K562 (cell line): ENCODE results near the gene PLEKHA8. TPM values are rescaled to one million over a fixed set of nuclear protein-coding genes. Genes with fewer than 3 reads are reported as not detected.

ENCODE experiments used
- ATAC-seq: fragments of 200-7000 bp; cut with Tn5 transposase; 3 replicates; pipeline ENCODE4 v1.9.1; 2020; ENCODE audit warnings: moderate library complexity
- BruUV-seq: library from RNA; stranded (reverse); fragments of 400-500 nt; replicated peaks from 2 replicates; lab custom pipeline; 2021; lab: Mats Ljungman, UMichigan
- CTCF ChIA-PET: fragments of 300-600 bp; formaldehyde crosslinking; extraction: SDS; loops from one replicate; lab custom pipeline; 2021; ENCODE audit warnings: low intra/inter-chr PET ratio; lab: Yijun Ruan, JAX
- POLR2A ChIA-PET: fragments of 300-600, 350-650 bp; sonication (Branson Sonifier 250); formaldehyde crosslinking; extraction: SDS; loops from one replicate; lab custom pipeline; 2021; ENCODE audit warnings: antibody characterized with exemption, inconsistent platforms; lab: Yijun Ruan, JAX
- DNase-seq, 4 experiments: peaks; one replicate each; pipeline versions ENCODE4 v3.0.0 to v3.0.0-alpha.2; 2011 to 2018; ENCODE audit warnings: low spot score in 3 of 4, mixed read lengths in 3 of 4; ENCODE audit errors: extremely low read depth in 1 of 4
- FAIRE-seq: peaks from 2 replicates; lab custom pipeline; 2011; peaks lifted over from hg19 to GRCh38; lab: Jason Lieb, UNC
- H2AFZ ChIP-seq: 2 replicates; pipeline ENCODE4 v1.6.0; 2011; ENCODE audit warnings: low read depth, low read length, control low read depth, inconsistent platforms
- H3K27ac ChIP-seq: fragments of 200-600 bp; 3 replicates; pipeline ENCODE4 v1.8.0; 2011; ENCODE audit warnings: low read depth, mild to moderate bottlenecking, control low read depth, inconsistent platforms, low read length, moderate library complexity, mixed read lengths; ENCODE audit errors: extremely low read depth
- H3K27me3 ChIP-seq, 2 experiments: fragments of 300-600 bp in 1 of 2; 2 replicates in 1 of 2; 3 replicates in 1 of 2; pipeline versions ENCODE4 v1.6.0 to v1.8.0; 2011; ENCODE audit warnings: inconsistent platforms in 2 of 2, low read length in 2 of 2, mild to moderate bottlenecking in 1 of 2, mixed read lengths in 1 of 2, moderate library complexity in 1 of 2; ENCODE audit not compliant: control insufficient read depth in 2 of 2, insufficient read depth in 2 of 2
- H3K36me3 ChIP-seq: fragments of 300-600 bp; 3 replicates; pipeline ENCODE4 v1.8.0; 2011; ENCODE audit warnings: mild to moderate bottlenecking, low read length, inconsistent platforms; ENCODE audit not compliant: control insufficient read depth, insufficient read depth
- H3K4me1 ChIP-seq, 2 experiments: fragments of 200-600 bp in 1 of 2; replicated peaks in 1 of 2; 2 replicates in 1 of 2; 3 replicates in 1 of 2; pipeline versions ENCODE4 v1.5.1 to v1.8.0; 2011; ENCODE audit warnings: inconsistent platforms in 2 of 2, low read length in 2 of 2, mild to moderate bottlenecking in 1 of 2, mixed read lengths in 1 of 2, moderate library complexity in 1 of 2; ENCODE audit not compliant: control insufficient read depth in 2 of 2, insufficient read depth in 2 of 2
- H3K4me2 ChIP-seq: 2 replicates; pipeline ENCODE4 v1.6.1; 2011; ENCODE audit warnings: low read length, control low read depth, inconsistent platforms, mixed read lengths; ENCODE audit not compliant: insufficient read depth
- H3K4me3 ChIP-seq: fragments of 200-600 bp; sonication (generic), shearing (Covaris generic); 2 replicates; pipeline ENCODE4 v1.5.1; 2016; ENCODE audit warnings: control low read depth, inconsistent platforms
- H3K79me2 ChIP-seq: fragments of 200-600 bp; 3 replicates; pipeline ENCODE4 v1.8.0; 2011; ENCODE audit warnings: low read length, inconsistent platforms; ENCODE audit not compliant: control insufficient read depth, insufficient read depth
- H3K9ac ChIP-seq, 2 experiments: 2 replicates each; pipeline versions ENCODE4 v1.6.0 to v1.6.1; 2011; ENCODE audit warnings: low read depth in 2 of 2, low read length in 2 of 2, control low read depth in 1 of 2, inconsistent platforms in 1 of 2, mild to moderate bottlenecking in 1 of 2, mixed read lengths in 1 of 2; ENCODE audit not compliant: insufficient read depth in 1 of 2
- H3K9me1 ChIP-seq: one replicate; pipeline ENCODE4 v1.6.0; 2011; ENCODE audit warnings: inconsistent platforms, mild to moderate bottlenecking, low read length, moderate library complexity; ENCODE audit not compliant: control insufficient read depth, insufficient read depth
- H3K9me3 ChIP-seq: replicated peaks from 2 replicates; pipeline ENCODE4 v1.5.1; 2011; ENCODE audit warnings: low read depth, low read length, inconsistent platforms; ENCODE audit not compliant: control insufficient read depth, insufficient read depth
- H4K20me1 ChIP-seq: replicated peaks from 2 replicates; pipeline ENCODE4 v1.6.1; 2011; ENCODE audit warnings: low read length, inconsistent platforms, mixed read lengths; ENCODE audit not compliant: control insufficient read depth, insufficient read depth
- ARID4B ChIP-seq: sonication (generic); formaldehyde crosslinking; IDR thresholded peaks from 2 replicates; pipeline ENCODE4 v1.8.0; 2022; ENCODE audit warnings: mild to moderate bottlenecking, missing genetic modification reagents
- ATF3 ChIP-seq, 2 experiments: fragments of 450-650 bp in 1 of 2; sonication (generic) in 1 of 2; formaldehyde crosslinking in 1 of 2; IDR thresholded peaks in 1 of 2; conservative IDR thresholded peaks in 1 of 2; 2 replicates each; pipeline versions ENCODE4 v1.6.1 to v1.8.1; 2016 to 2023; ENCODE audit warnings: mild to moderate bottlenecking in 2 of 2, moderate library complexity in 2 of 2, inconsistent platforms in 1 of 2, missing genetic modification reagents in 1 of 2
- CEBPG ChIP-seq, 3 experiments: fragments of 200-800 bp in 1 of 3; sonication (Bioruptor generic) in 1 of 3; sonication (generic) in 1 of 3; formaldehyde crosslinking in 1 of 3; IDR thresholded peaks in 2 of 3; conservative IDR thresholded peaks in 1 of 3; 2 replicates each; pipeline versions ENCODE4 v1.6.1 to v1.8.0; 2016 to 2022; ENCODE audit warnings: missing compliant biosample characterization in 2 of 3, missing genetic modification characterization in 2 of 3, mild to moderate bottlenecking in 1 of 3, missing genetic modification reagents in 1 of 3
- HDAC3 ChIP-seq: fragments of 450-650 bp; IDR thresholded peaks from 2 replicates; pipeline ENCODE4 v1.6.1; 2018; ENCODE audit warnings: borderline replicate concordance, mild to moderate bottlenecking, moderate library complexity; ENCODE audit not compliant: partially characterized antibody
- HMG20A ChIP-seq: fragments of 450-650 bp; formaldehyde crosslinking; conservative IDR thresholded peaks from 2 replicates; pipeline ENCODE4 v1.4.0; 2020; ENCODE audit warnings: mild to moderate bottlenecking, mixed read lengths
- ILF3 ChIP-seq: fragments of 450-650 bp; IDR thresholded peaks from 2 replicates; pipeline ENCODE4 v1.6.1; 2018; ENCODE audit warnings: antibody characterized with exemption, mild to moderate bottlenecking, moderate library complexity, borderline replicate concordance
- JUND ChIP-seq, 2 experiments: IDR thresholded peaks; 2 replicates in 1 of 2; 3 replicates in 1 of 2; pipeline ENCODE4 v1.6.1; 2011; ENCODE audit warnings: borderline replicate concordance in 2 of 2, low read depth in 2 of 2, low read length in 2 of 2, improper control_type of control experiment in 1 of 2, missing biosample characterization in 1 of 2, missing genetic modification characterization in 1 of 2, missing genetic modification reagents in 1 of 2
- ZNF24 ChIP-seq: fragments of 450-650 bp; IDR thresholded peaks from 2 replicates; pipeline ENCODE4 v1.6.1; 2016
- ZNF263 ChIP-seq: sonication (generic); formaldehyde crosslinking; IDR thresholded peaks from 2 replicates; pipeline ENCODE4 v1.8.0; 2022; ENCODE audit warnings: mild to moderate bottlenecking, missing genetic modification reagents, borderline replicate concordance
- ZNF282 ChIP-seq: sonication (generic); formaldehyde crosslinking; IDR thresholded peaks from 2 replicates; pipeline ENCODE4 v1.8.1; 2023; ENCODE audit warnings: missing genetic modification reagents
- WGBS: fragments of 100-300 bp; shearing (Covaris generic); methylation state at CpG from one replicate; pipeline ENCODE4 v1.1.6; 2016; ENCODE audit warnings: low coverage, mixed read lengths; ENCODE audit not compliant: insufficient coverage; ENCODE audit errors: missing lambda C conversion rate; 5-methylcytosine and 5-hydroxymethylcytosine counted together
- in situ Hi-C: fragments of 300-500 bp; cut with MboI; formaldehyde crosslinking; loops from 4 replicates; pipeline ENCODE4 v1.15.0; 2018; ENCODE audit warnings: inconsistent platforms, mixed read lengths
- intact Hi-C: fragments of 100-400 bp; cut with micrococcal nuclease; formaldehyde crosslinking; loops from 2 replicates; pipeline ENCODE4 v1.14.2; 2022
- polyA plus RNA-seq, 8 experiments: library from polyadenylated mRNA; depleted of rRNA in 4 of 8; stranded (reverse) in 5 of 8; unstranded in 3 of 8; fragments of >200 nt; fragmentation: Nextera tagmentation in 2 of 8; fragmentation: Illumina TruSeq in 1 of 8; extraction: Ambion mirVana in 2 of 8; extraction: Trizol in 1 of 8; gene quantifications; 2 replicates each; pipeline versions ENCODE4 v1.2.1 to v1.2.3, GENCODE V29; 2011 to 2014; ENCODE audit warnings: inconsistent platforms in 1 of 8, missing spikeins in 1 of 8
- total RNA-seq, 7 experiments: library from RNA; depleted of rRNA in 6 of 7; stranded (reverse); fragments of >200 nt in 6 of 7; fragmentation: Illumina TruSeq in 2 of 7; extraction: Trizol in 2 of 7; gene quantifications; 2 replicates each; pipeline versions ENCODE4 v1.2.1 to v1.2.3, GENCODE V29; 2011 to 2021; ENCODE audit warnings: low replicate concordance in 1 of 7
- TF ChIP-seq, protein P1 (sequence below): sonication (generic); IDR thresholded peaks from 2 replicates; pipeline ENCODE4 v1.6.1; 2016

Gene PLEKHA8
- total and polyA plus RNA-seq, 9 of the 15 experiments (the other 6 are each of a cell fraction or from before 2014, with no cell fraction given), result 3.2 to 16.3 (median 11.8) TPM

- TF ChIP-seq ATF3 (IDR thresholded peaks at IDR 0.05) (peak; percentile 65), ATF3 (CRISPR knock-in tag; conservative IDR thresholded peaks at IDR 0.05) (no peak), JUND (IDR thresholded peaks at IDR 0.05; ENCODE audit: borderline replicate concordance, low read depth, low read length) (peak; percentile 12; the same call in 1 of the 2 replicates), JUND (tag; IDR thresholded peaks at IDR 0.05; ENCODE audit: borderline replicate concordance, low read depth, low read length) (no peak; the same call in 2 of the 3 replicates), CEBPG (CRISPR knock-in tag; IDR thresholded peaks at IDR 0.05) (no peak), CEBPG (tag; conservative IDR thresholded peaks at IDR 0.05 in 1 of 2, IDR thresholded peaks at IDR 0.05 in 1 of 2) (peak in 1 of 2 experiments; percentile 50; a peak in 1 of 4 replicates)
Measured at GRCh38 chr7:30168835-30169573, 140.8 kb downstream of the PLEKHA8 start (continued).

DNA sequence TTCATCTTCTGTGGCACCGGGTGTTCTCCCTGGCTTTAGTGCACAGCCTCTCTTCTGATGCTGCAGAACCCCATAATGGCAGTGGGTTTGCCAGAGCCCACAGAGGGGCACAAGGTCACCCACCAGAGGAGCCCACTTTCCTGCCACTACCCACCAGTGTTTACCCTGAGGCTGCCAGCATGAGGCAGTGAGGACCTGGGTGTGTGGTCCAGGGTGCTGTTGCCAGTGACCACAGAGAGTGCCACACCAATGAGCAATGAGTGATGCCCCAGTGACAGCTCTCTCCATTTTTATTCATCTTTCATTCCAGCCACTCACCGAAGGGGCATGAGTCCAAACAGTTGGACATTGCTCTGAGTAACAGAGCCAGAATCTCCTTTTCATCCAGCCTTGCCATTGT lies 141.4 kb downstream of the PLEKHA8 start:
- BruUV-seq, result no TSS peak
- intact Hi-C loops, result loop anchor here (10.0 kb wide), 2 partner anchors 185 to 575 kb away; no protein-coding TSS in a partner anchor
- no peak for TF ChIP-seq ARID4B (CRISPR knock-in tag)
- TF ChIP-seq, protein P1, sequence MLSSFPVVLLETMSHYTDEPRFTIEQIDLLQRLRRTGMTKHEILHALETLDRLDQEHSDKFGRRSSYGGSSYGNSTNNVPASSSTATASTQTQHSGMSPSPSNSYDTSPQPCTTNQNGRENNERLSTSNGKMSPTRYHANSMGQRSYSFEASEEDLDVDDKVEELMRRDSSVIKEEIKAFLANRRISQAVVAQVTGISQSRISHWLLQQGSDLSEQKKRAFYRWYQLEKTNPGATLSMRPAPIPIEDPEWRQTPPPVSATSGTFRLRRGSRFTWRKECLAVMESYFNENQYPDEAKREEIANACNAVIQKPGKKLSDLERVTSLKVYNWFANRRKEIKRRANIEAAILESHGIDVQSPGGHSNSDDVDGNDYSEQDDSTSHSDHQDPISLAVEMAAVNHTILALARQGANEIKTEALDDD, result no peak
- no peak for TF ChIP-seq ZNF282 (CRISPR knock-in tag)
- no peak for TF ChIP-seq ZNF24
- no peak for TF ChIP-seq HMG20A (CRISPR knock-in tag)
- no peak for TF ChIP-seq ILF3
- TF ChIP-seq ZNF263, result no peak
- TF ChIP-seq HDAC3, result no peak

More for the DNA sequence above, 141.4 kb downstream of the PLEKHA8 start:
- no peak overlapping the region for H3K27ac ChIP-seq
- WGBS, result 0% methylated on average over 2 of the region's 2 CpGs
- H3K27me3 ChIP-seq, result peaks cover 34 to 63% of the 10 kb centered on the region in 2 experiments
- no peak overlapping the region for H3K4me3 ChIP-seq
- ChIA-PET POLR2A (interaction anchor here (0.7 to 2.0 kb wide), 3 partner anchors 10 to 100 kb away, joined by 3 to 5 read pairs (median 3); no protein-coding TSS in a partner anchor), CTCF (no interaction called here)
- DNase-seq (no peak), FAIRE-seq (no peak), ATAC-seq (no peak)
- H3K4me2 ChIP-seq, result no peak overlapping the region
- no peaks in the 10 kb centered on the region; the same call in 1 of the 2 replicates for H4K20me1 ChIP-seq
- H3K79me2 ChIP-seq, result no peaks in the 10 kb centered on the region
- no peaks in the 10 kb centered on the region for H3K9me1 ChIP-seq
- no peak overlapping the region for H3K9ac ChIP-seq
- H3K36me3 ChIP-seq, result no peaks in the 10 kb centered on the region
- in situ Hi-C loops, result loop anchor here (10.0 kb wide), 2 partner anchors 395 to 565 kb away; no protein-coding TSS in a partner anchor
- no peak overlapping the region for H2AFZ ChIP-seq
- H3K4me1 ChIP-seq, result peaks cover 0 to 3% of the 10 kb centered on the region in 2 experiments; a peak in 1 of 5 replicates
- H3K9me3 ChIP-seq, result no peaks in the 10 kb centered on the region
